SK-N-SH treated with all-trans-retinoic acid at 6 μM for 48 hours (cell line): ENCODE results near the gene MMP15.

Experiments used
- ATAC-seq: fragments of 200-7000 bp; cut with Tn5 transposase; 3 replicates; pipeline ENCODE4 v1.9.1; 2020; ENCODE audit warnings: mild to moderate bottlenecking, moderate library complexity
- ARNTL ChIP-seq: fragments of 450-650 bp; formaldehyde crosslinking; IDR thresholded peaks from 2 replicates; pipeline ENCODE4 v1.5.0; 2020; ENCODE audit warnings: low read depth, mild to moderate bottlenecking, moderate library complexity, borderline replicate concordance
- BACH2 ChIP-seq: fragments of 250-450 bp; sonication (Bioruptor Pico); IDR thresholded peaks from 2 replicates; pipeline ENCODE4 v1.9.0; 2021; ENCODE audit warnings: mild to moderate bottlenecking, borderline replicate concordance
- CSDC2 ChIP-seq: fragments of 250-450 bp; sonication (Bioruptor Pico); IDR thresholded peaks from 2 replicates; pipeline ENCODE4 v1.5.0; 2020; ENCODE audit warnings: mild to moderate bottlenecking, moderate library complexity
- CSRNP3 ChIP-seq: fragments of 250-450 bp; sonication (Bioruptor Pico); IDR thresholded peaks from 2 replicates; pipeline ENCODE4 v1.5.1; 2021; ENCODE audit warnings: mild to moderate bottlenecking, moderate library complexity
- ESRRG ChIP-seq: fragments of 250-450 bp; sonication (Bioruptor Pico); IDR thresholded peaks from 2 replicates; pipeline ENCODE4 v1.6.1; 2021; ENCODE audit warnings: mild to moderate bottlenecking
- GLIS3 ChIP-seq: fragments of 250-450 bp; sonication (Bioruptor Pico); IDR thresholded peaks from 2 replicates; pipeline ENCODE4 v1.5.0; 2020; ENCODE audit warnings: mild to moderate bottlenecking, moderate library complexity
- ISL1 ChIP-seq: fragments of 250-450 bp; sonication (Bioruptor Pico); IDR thresholded peaks from 2 replicates; pipeline ENCODE4 v2.1.2; 2022; ENCODE audit warnings: mild to moderate bottlenecking, moderate library complexity
- OSR1 ChIP-seq: fragments of 250-450 bp; sonication (Bioruptor Pico); IDR thresholded peaks from 2 replicates; pipeline ENCODE4 v1.8.0; 2022; ENCODE audit warnings: moderate library complexity, mild to moderate bottlenecking, inconsistent platforms
- PATZ1 ChIP-seq: fragments of 250-450 bp; sonication (Bioruptor Pico); IDR thresholded peaks from 2 replicates; pipeline ENCODE4 v1.8.0; 2020; ENCODE audit warnings: mild to moderate bottlenecking, moderate library complexity, borderline replicate concordance
- PPARA ChIP-seq: fragments of 250-450 bp; sonication (Bioruptor Pico); IDR thresholded peaks from 2 replicates; pipeline ENCODE4 v1.5.0; 2020; ENCODE audit warnings: mild to moderate bottlenecking, borderline replicate concordance
- RARB ChIP-seq: fragments of 250-450 bp; sonication (Bioruptor Pico); IDR thresholded peaks from 2 replicates; pipeline ENCODE4 v1.8.0; 2021; ENCODE audit warnings: mild to moderate bottlenecking, moderate library complexity
- SNAI2 ChIP-seq: fragments of 250-450 bp; sonication (Bioruptor Pico); IDR thresholded peaks from 2 replicates; pipeline ENCODE4 v1.5.0; 2020; ENCODE audit warnings: mild to moderate bottlenecking, moderate library complexity
- TCF4 ChIP-seq: fragments of 250-450 bp; sonication (Bioruptor Pico); IDR thresholded peaks from 2 replicates; pipeline ENCODE4 v1.8.0; 2021; ENCODE audit warnings: mild to moderate bottlenecking, moderate library complexity, borderline replicate concordance
- TOX ChIP-seq: fragments of 250-450 bp; sonication (Bioruptor Pico); IDR thresholded peaks from 2 replicates; pipeline ENCODE4 v1.8.0; 2021; ENCODE audit warnings: mild to moderate bottlenecking, moderate library complexity, borderline replicate concordance
- ZC3H10 ChIP-seq: fragments of 250-450 bp; sonication (Bioruptor Pico); IDR thresholded peaks from 2 replicates; pipeline ENCODE4 v1.5.1; 2021; ENCODE audit warnings: mild to moderate bottlenecking, moderate library complexity
- ZFP3 ChIP-seq: fragments of 250-450 bp; sonication (Bioruptor Pico); IDR thresholded peaks from 2 replicates; pipeline ENCODE4 v1.5.0; 2020; ENCODE audit warnings: mild to moderate bottlenecking, moderate library complexity
- ZFP30 ChIP-seq: fragments of 450-650 bp; formaldehyde crosslinking; IDR thresholded peaks from 2 replicates; pipeline ENCODE4 v1.5.0; 2022; ENCODE audit warnings: mild to moderate bottlenecking, moderate library complexity
- ZNF565 ChIP-seq: fragments of 450-650 bp; formaldehyde crosslinking; conservative IDR thresholded peaks from 2 replicates; pipeline ENCODE4 v1.5.0; 2020; ENCODE audit warnings: low read depth, mild to moderate bottlenecking, moderate library complexity
- ZNF70 ChIP-seq: fragments of 450-650 bp; formaldehyde crosslinking; IDR thresholded peaks from 2 replicates; pipeline ENCODE4 v1.5.0; 2020; ENCODE audit warnings: mild to moderate bottlenecking, moderate library complexity
- ZNF8 ChIP-seq: fragments of 450-650 bp; formaldehyde crosslinking; IDR thresholded peaks from 2 replicates; pipeline ENCODE4 v1.5.0; 2020; ENCODE audit warnings: mild to moderate bottlenecking, moderate library complexity
- TF ChIP-seq, protein P1 (sequence below): fragments of 250-450 bp; sonication (Bioruptor Pico); IDR thresholded peaks from 2 replicates; pipeline ENCODE4 v1.5.1; 2020; ENCODE audit warnings: low read depth, mild to moderate bottlenecking, moderate library complexity
- TF ChIP-seq, protein P2 (sequence below): fragments of 250-450 bp; sonication (Bioruptor Pico); IDR thresholded peaks from 2 replicates; pipeline ENCODE4 v1.5.0; 2020; ENCODE audit warnings: mild to moderate bottlenecking, moderate library complexity

Gene MMP15

GRCh38 chr16:57998992-57999365, 26.6 kb upstream of the MMP15 start:
- TF ChIP-seq GLIS3 = no peak
- no peak for TF ChIP-seq ZNF70 (CRISPR knock-in tag)
- TF ChIP-seq ZNF565 (CRISPR knock-in tag) = no peak
- no peak for TF ChIP-seq SNAI2 (CRISPR knock-in tag)
- no peak for TF ChIP-seq ISL1 (CRISPR knock-in tag)
- no peak for TF ChIP-seq BACH2 (CRISPR knock-in tag)
- no peak for TF ChIP-seq RARB (CRISPR knock-in tag)
- TF ChIP-seq CSDC2 (CRISPR knock-in tag) = no peak
- TF ChIP-seq ESRRG = no peak
- no peak for TF ChIP-seq TOX (CRISPR knock-in tag)
- TF ChIP-seq PPARA = no peak
- TF ChIP-seq, protein P1, sequence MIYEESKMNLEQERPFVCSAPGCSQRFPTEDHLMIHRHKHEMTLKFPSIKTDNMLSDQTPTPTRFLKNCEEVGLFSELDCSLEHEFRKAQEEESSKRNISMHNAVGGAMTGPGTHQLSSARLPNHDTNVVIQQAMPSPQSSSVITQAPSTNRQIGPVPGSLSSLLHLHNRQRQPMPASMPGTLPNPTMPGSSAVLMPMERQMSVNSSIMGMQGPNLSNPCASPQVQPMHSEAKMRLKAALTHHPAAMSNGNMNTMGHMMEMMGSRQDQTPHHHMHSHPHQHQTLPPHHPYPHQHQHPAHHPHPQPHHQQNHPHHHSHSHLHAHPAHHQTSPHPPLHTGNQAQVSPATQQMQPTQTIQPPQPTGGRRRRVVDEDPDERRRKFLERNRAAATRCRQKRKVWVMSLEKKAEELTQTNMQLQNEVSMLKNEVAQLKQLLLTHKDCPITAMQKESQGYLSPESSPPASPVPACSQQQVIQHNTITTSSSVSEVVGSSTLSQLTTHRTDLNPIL (CRISPR knock-in tag) = no peak
- TF ChIP-seq ZNF8 = no peak
- no peak for TF ChIP-seq ZC3H10
- no peak for ATAC-seq

DNA sequence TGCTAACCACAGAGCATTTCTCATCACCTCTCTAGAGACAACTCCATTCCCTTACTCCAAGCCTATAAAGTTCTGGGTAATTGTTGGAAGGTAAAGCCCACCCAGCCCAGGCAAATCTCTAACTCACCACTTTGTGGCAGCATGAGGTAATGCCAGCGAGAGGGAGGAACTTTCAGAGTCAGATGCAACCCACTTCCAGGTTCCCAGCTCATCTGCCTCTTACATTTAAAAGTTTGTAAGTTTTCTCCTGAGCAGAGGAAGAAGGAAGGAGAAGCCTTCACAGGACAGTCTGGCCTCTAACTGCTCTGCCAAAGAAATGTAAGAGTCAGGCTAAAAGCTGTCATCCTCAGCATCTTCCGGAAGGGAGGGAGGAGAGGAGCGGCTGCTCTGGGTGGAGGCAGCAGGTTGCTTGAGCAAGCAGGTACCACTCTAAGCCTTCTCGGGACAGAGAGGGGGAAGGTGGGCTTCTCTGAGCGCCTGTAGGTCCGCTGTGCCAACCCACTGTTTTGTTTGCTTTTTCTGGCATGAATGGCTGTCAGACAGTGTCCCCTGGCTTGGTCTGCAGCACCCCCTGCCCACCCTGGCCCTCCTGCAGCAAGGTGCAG, 26.1 kb upstream of the MMP15 start:
- ATAC-seq = peak; percentile 6; the same call in 1 of the 3 replicates
- TF ChIP-seq ISL1 (CRISPR knock-in tag) (no peak), CSDC2 (CRISPR knock-in tag) (no peak), ZFP3 (CRISPR knock-in tag) (no peak), ARNTL (CRISPR knock-in tag) (no peak), CSRNP3 (CRISPR knock-in tag) (no peak), RARB (CRISPR knock-in tag) (no peak), OSR1 (no peak), ZFP30 (CRISPR knock-in tag) (no peak), ZNF70 (CRISPR knock-in tag) (no peak), PATZ1 (CRISPR knock-in tag) (no peak), PPARA (no peak), ZNF8 (no peak), SNAI2 (CRISPR knock-in tag) (no peak)

DNA sequence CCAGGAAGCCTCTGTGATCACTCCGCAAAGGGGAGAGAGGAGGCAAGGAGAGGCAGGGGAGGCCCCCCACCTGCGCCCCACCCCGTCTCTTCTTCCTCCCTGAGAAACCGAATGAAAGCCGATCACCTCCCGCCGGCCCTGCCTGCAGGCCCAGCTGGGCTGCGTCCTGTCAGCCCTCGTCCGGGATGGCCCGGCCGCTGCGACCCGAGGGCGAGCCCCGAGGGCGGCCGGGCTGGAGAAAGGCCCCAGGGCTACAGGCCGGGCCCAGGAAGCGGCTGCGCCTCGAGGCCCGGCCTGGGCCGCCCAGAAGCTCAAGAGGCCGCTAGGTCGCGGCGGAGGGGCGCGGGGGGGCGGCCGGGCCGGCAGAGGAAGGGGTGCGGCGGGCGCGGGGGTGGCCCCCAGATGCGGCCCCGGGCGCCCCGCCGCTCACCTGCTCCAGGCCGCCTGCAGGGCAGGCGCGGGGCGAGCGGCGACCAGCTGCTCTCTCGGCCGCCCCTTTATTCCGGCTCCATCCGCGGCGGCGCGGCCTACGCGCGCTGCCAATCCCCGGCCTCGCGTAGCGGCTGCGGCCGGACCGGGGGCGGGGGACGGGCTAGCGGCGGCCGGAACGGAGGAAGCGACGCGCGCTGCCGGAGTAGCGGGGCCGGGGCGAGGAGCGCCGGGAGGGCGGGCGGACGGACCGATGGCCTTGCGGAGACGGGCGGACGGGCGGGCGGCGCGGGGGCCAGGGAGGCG, 25.4 kb upstream of the MMP15 start, which contains the start of gene ZNF319:
ZNF319 (minus strand) TSS at position 702 of the 735 bp plus-strand sequence. CDS start 2,407 bp downstream, outside the sequence.
- ATAC-seq = no peak
- no peak for TF ChIP-seq SNAI2 (CRISPR knock-in tag)
- TF ChIP-seq TCF4 (CRISPR knock-in tag) = no peak
- TF ChIP-seq RARB (CRISPR knock-in tag) = no peak
- TF ChIP-seq, protein P2, sequence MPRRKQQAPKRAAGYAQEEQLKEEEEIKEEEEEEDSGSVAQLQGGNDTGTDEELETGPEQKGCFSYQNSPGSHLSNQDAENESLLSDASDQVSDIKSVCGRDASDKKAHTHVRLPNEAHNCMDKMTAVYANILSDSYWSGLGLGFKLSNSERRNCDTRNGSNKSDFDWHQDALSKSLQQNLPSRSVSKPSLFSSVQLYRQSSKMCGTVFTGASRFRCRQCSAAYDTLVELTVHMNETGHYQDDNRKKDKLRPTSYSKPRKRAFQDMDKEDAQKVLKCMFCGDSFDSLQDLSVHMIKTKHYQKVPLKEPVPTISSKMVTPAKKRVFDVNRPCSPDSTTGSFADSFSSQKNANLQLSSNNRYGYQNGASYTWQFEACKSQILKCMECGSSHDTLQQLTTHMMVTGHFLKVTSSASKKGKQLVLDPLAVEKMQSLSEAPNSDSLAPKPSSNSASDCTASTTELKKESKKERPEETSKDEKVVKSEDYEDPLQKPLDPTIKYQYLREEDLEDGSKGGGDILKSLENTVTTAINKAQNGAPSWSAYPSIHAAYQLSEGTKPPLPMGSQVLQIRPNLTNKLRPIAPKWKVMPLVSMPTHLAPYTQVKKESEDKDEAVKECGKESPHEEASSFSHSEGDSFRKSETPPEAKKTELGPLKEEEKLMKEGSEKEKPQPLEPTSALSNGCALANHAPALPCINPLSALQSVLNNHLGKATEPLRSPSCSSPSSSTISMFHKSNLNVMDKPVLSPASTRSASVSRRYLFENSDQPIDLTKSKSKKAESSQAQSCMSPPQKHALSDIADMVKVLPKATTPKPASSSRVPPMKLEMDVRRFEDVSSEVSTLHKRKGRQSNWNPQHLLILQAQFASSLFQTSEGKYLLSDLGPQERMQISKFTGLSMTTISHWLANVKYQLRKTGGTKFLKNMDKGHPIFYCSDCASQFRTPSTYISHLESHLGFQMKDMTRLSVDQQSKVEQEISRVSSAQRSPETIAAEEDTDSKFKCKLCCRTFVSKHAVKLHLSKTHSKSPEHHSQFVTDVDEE (CRISPR knock-in tag) = no peak
- no peak for TF ChIP-seq TOX (CRISPR knock-in tag)
